ENCODE results near the gene MAPKAPK5. TPM values are rescaled to one million over a fixed set of nuclear protein-coding genes. Genes with fewer than 3 reads are reported as not detected.

Gene MAPKAPK5
- total and polyA plus RNA-seq, 9 of the 15 experiments (the other 6 are each of a cell fraction or from before 2014, with no cell fraction given), result 11.6 to 72.1 (median 60.4) TPM

DNA sequence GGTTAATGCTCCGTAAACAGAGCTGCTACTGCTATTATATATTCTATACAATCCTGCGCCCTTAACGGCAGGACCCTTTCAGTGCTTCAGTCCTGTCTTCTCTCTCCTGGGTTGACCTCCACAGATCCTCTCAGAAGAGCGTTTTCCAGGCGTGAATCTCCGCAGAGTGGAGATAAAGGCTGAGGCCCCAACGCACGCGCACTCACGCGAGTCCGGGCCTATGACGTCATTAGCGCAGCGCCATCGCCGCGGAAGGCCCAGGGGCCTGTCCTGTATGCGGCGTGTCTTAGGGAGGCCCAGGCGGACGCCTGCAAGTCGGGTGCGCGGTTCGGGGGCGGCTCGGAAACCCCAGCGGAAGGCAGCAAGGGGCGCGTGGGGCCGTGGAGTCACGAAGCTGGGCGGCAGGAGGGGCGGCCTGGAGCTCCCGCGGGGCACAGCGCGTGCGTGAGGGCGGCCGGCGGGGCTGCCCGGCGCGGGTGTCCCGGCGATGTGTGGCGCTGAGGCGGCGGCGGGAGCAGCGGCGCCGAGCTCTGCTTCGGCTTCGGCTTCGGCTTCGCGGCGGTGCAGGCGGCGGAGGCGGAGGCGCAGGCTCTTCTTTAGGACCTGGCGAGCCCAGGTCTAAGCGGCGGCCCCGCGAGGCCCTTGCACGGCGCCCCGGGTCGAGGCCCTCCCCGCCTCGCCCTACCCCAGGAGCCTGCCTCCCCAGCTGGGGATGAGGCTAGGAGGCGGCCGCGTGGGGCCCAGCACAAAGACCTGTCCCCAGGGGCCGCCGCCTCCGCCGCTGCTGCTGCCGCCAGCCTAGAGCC lies at the start of gene MAPKAPK5 (continued):
- TF ChIP-seq, protein P1, sequence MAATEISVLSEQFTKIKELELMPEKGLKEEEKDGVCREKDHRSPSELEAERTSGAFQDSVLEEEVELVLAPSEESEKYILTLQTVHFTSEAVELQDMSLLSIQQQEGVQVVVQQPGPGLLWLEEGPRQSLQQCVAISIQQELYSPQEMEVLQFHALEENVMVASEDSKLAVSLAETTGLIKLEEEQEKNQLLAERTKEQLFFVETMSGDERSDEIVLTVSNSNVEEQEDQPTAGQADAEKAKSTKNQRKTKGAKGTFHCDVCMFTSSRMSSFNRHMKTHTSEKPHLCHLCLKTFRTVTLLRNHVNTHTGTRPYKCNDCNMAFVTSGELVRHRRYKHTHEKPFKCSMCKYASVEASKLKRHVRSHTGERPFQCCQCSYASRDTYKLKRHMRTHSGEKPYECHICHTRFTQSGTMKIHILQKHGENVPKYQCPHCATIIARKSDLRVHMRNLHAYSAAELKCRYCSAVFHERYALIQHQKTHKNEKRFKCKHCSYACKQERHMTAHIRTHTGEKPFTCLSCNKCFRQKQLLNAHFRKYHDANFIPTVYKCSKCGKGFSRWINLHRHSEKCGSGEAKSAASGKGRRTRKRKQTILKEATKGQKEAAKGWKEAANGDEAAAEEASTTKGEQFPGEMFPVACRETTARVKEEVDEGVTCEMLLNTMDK (IDR thresholded peaks at IDR 0.05; ENCODE audit: borderline replicate concordance, insufficient read depth, low read depth, low read length, poor library complexity, severe bottlenecking), result peak; percentile 2
- no peak for TF ChIP-seq NFRKB (IDR thresholded peaks at IDR 0.05; ENCODE audit: low read depth)
- no peak for TF ChIP-seq ZNF830 (CRISPR knock-in tag; IDR thresholded peaks at IDR 0.05)
- peak; percentile 96 for TF ChIP-seq JUN (IDR thresholded peaks at IDR 0.05; ENCODE audit: borderline replicate concordance, low read depth, low read length)
- 0 out of 2 replicates have a peak, but pooled peaks have one; percentile 42 for TF ChIP-seq JUN (CRISPR knock-in tag; IDR thresholded peaks at IDR 0.05; ENCODE audit: borderline replicate concordance)
- TF ChIP-seq, protein P2, sequence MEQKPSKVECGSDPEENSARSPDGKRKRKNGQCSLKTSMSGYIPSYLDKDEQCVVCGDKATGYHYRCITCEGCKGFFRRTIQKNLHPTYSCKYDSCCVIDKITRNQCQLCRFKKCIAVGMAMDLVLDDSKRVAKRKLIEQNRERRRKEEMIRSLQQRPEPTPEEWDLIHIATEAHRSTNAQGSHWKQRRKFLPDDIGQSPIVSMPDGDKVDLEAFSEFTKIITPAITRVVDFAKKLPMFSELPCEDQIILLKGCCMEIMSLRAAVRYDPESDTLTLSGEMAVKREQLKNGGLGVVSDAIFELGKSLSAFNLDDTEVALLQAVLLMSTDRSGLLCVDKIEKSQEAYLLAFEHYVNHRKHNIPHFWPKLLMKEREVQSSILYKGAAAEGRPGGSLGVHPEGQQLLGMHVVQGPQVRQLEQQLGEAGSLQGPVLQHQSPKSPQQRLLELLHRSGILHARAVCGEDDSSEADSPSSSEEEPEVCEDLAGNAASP (IDR thresholded peaks at IDR 0.05), result no peak
- TF ChIP-seq, protein P3, sequence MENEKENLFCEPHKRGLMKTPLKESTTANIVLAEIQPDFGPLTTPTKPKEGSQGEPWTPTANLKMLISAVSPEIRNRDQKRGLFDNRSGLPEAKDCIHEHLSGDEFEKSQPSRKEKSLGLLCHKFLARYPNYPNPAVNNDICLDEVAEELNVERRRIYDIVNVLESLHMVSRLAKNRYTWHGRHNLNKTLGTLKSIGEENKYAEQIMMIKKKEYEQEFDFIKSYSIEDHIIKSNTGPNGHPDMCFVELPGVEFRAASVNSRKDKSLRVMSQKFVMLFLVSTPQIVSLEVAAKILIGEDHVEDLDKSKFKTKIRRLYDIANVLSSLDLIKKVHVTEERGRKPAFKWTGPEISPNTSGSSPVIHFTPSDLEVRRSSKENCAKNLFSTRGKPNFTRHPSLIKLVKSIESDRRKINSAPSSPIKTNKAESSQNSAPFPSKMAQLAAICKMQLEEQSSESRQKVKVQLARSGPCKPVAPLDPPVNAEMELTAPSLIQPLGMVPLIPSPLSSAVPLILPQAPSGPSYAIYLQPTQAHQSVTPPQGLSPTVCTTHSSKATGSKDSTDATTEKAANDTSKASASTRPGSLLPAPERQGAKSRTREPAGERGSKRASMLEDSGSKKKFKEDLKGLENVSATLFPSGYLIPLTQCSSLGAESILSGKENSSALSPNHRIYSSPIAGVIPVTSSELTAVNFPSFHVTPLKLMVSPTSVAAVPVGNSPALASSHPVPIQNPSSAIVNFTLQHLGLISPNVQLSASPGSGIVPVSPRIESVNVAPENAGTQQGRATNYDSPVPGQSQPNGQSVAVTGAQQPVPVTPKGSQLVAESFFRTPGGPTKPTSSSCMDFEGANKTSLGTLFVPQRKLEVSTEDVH (IDR thresholded peaks at IDR 0.05; ENCODE audit: low read depth, partially characterized antibody), result peak; percentile 67
- TF ChIP-seq, protein P4, sequence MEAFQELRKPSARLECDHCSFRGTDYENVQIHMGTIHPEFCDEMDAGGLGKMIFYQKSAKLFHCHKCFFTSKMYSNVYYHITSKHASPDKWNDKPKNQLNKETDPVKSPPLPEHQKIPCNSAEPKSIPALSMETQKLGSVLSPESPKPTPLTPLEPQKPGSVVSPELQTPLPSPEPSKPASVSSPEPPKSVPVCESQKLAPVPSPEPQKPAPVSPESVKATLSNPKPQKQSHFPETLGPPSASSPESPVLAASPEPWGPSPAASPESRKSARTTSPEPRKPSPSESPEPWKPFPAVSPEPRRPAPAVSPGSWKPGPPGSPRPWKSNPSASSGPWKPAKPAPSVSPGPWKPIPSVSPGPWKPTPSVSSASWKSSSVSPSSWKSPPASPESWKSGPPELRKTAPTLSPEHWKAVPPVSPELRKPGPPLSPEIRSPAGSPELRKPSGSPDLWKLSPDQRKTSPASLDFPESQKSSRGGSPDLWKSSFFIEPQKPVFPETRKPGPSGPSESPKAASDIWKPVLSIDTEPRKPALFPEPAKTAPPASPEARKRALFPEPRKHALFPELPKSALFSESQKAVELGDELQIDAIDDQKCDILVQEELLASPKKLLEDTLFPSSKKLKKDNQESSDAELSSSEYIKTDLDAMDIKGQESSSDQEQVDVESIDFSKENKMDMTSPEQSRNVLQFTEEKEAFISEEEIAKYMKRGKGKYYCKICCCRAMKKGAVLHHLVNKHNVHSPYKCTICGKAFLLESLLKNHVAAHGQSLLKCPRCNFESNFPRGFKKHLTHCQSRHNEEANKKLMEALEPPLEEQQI (IDR thresholded peaks at IDR 0.05), result no peak
- TF ChIP-seq LCOR (CRISPR knock-in tag; IDR thresholded peaks at IDR 0.05), result 0 out of 2 replicates have a peak, but pooled peaks have one; percentile 32
- TF ChIP-seq ZNF778 (CRISPR knock-in tag; IDR thresholded peaks at IDR 0.05), result no peak
- no peak for TF ChIP-seq HNRNPUL1 (IDR thresholded peaks at IDR 0.05; ENCODE audit: low read length)
- 0 out of 2 replicates have a peak, but pooled peaks have one; percentile 30 for TF ChIP-seq GABPA (tag; conservative IDR thresholded peaks at IDR 0.05; ENCODE audit: low read depth)
- TF ChIP-seq HSF4 (CRISPR knock-in tag; IDR thresholded peaks at IDR 0.05; ENCODE audit: borderline replicate concordance), result no peak
- TF ChIP-seq SRF (CRISPR knock-in tag; IDR thresholded peaks at IDR 0.05), result peak in 1 of 2 experiments; percentile 51; a peak in 1 of 4 replicates
- TF ChIP-seq ZBTB17 (CRISPR knock-in tag; IDR thresholded peaks at IDR 0.05), result peak; percentile 85; the same call in 1 of the 2 replicates
- no peak for TF ChIP-seq HNRNPH1 (optimal IDR thresholded peaks at IDR 0.05; ENCODE audit: low read depth, low read length)
- TF ChIP-seq TARDBP (IDR thresholded peaks at IDR 0.05), result peak; percentile 53; the same call in 1 of the 2 replicates
